MM.1S (cell line): ENCODE data around the gene PSMD1.

Experiments used
- DNase-seq: peaks from one replicate; pipeline ENCODE4 v3.0.0-alpha.2; 2015
- H2AFZ ChIP-seq: fragments of 300-600 bp; sonication (generic); 2 replicates; pipeline ENCODE4 v1.6.0; 2016; ENCODE audit warnings: antibody characterized with exemption, low read length
- H3F3A ChIP-seq: fragments of 300-600 bp; sonication (generic); 2 replicates; pipeline ENCODE4 v1.6.1; 2016; ENCODE audit warnings: mild to moderate bottlenecking, antibody characterized with exemption, low read length, moderate library complexity, mixed read lengths; ENCODE audit not compliant: insufficient read depth
- H3K27ac ChIP-seq: fragments of 300-600 bp; sonication (generic); 2 replicates; pipeline ENCODE4 v1.5.1; 2016; ENCODE audit warnings: mild to moderate bottlenecking, low read length
- H3K27me3 ChIP-seq: fragments of 300-600 bp; sonication (generic); replicated peaks from 2 replicates; pipeline ENCODE4 v1.6.0; 2016; ENCODE audit warnings: low read length; ENCODE audit not compliant: insufficient read depth
- H3K36me3 ChIP-seq: fragments of 300-600 bp; sonication (generic); replicated peaks from 2 replicates; pipeline ENCODE4 v1.6.1; 2016; ENCODE audit warnings: mild to moderate bottlenecking, low read length, mixed read lengths; ENCODE audit not compliant: insufficient read depth
- H3K4me1 ChIP-seq: fragments of 300-600 bp; sonication (generic); 2 replicates; pipeline ENCODE4 v1.6.1; 2016; ENCODE audit warnings: low read length, mixed read lengths
- H3K4me2 ChIP-seq: fragments of 300-600 bp; sonication (generic); 2 replicates; pipeline ENCODE4 v1.6.0; 2016; ENCODE audit warnings: low read depth, low read length
- H3K4me3 ChIP-seq: fragments of 300-600 bp; sonication (generic); 2 replicates; pipeline ENCODE4 v1.5.1; 2016; ENCODE audit warnings: low read length, mixed read lengths
- H3K79me2 ChIP-seq: fragments of 300-600 bp; sonication (generic); 2 replicates; pipeline ENCODE4 v1.6.1; 2016; ENCODE audit warnings: mixed run types, low read length, mixed read lengths
- H3K9ac ChIP-seq: fragments of 300-600 bp; sonication (generic); 2 replicates; pipeline ENCODE4 v1.6.1; 2016; ENCODE audit warnings: low read length, mixed read lengths
- H3K9me2 ChIP-seq: fragments of 300-600 bp; sonication (generic); replicated peaks from 2 replicates; pipeline ENCODE4 v1.6.1; 2016; ENCODE audit warnings: mild to moderate bottlenecking, low read length, mixed read lengths; ENCODE audit not compliant: insufficient read depth
- H3K9me3 ChIP-seq: fragments of 300-600 bp; sonication (generic); replicated peaks from 2 replicates; pipeline ENCODE4 v1.6.1; 2016; ENCODE audit warnings: mild to moderate bottlenecking, low read length, mixed read lengths; ENCODE audit not compliant: insufficient read depth
- H4K20me1 ChIP-seq: fragments of 300-600 bp; sonication (generic); 2 replicates; pipeline ENCODE4 v1.6.1; 2016; ENCODE audit warnings: mild to moderate bottlenecking, low read length, moderate library complexity, mixed read lengths; ENCODE audit not compliant: insufficient read depth
- CTCF ChIP-seq: fragments of 300-600 bp; sonication (generic); IDR thresholded peaks from 2 replicates; pipeline ENCODE4 v1.5.1; 2016; ENCODE audit warnings: antibody characterized with exemption, low read length, mixed read lengths
- EZH2 ChIP-seq: fragments of 300-600 bp; sonication (generic); optimal IDR thresholded peaks from 2 replicates; pipeline ENCODE3; 2017; ENCODE audit warnings: low read depth, mild to moderate bottlenecking, antibody characterized with exemption, low read length, mixed read lengths
- EZH2phosphoT487 ChIP-seq: fragments of 300-600 bp; sonication (generic); IDR thresholded peaks from 2 replicates; pipeline ENCODE4 v1.6.1; 2018; ENCODE audit warnings: antibody characterized with exemption, low read length

The PSMD1 gene

GRCh38 chr2:231186325-231186724 lies 129.7 kb downstream of the PSMD1 start:
- Histone ChIP-seq H3K4me1 (no peaks in the 10 kb centered on the region), H4K20me1 (no peaks in the 10 kb centered on the region), H3K9me3 (no peaks in the 10 kb centered on the region), H3K4me3 (no peak overlapping the region), H3K79me2 (no peaks in the 10 kb centered on the region), H3K9ac (no peak overlapping the region), H3K36me3 (no peaks in the 10 kb centered on the region), H3K9me2 (no peaks in the 10 kb centered on the region), H3K4me2 (no peak overlapping the region), H2AFZ (no peak overlapping the region), H3K27me3 (no peaks in the 10 kb centered on the region), H3F3A (no peaks in the 10 kb centered on the region), H3K27ac (no peak overlapping the region)
- DNase-seq = no peak
- no peak for TF ChIP-seq EZH2
- TF ChIP-seq EZH2phosphoT487 = no peak
- no peak for TF ChIP-seq CTCF

- H3K9me2 ChIP-seq = no peaks in the 10 kb centered on the region
- TF ChIP-seq EZH2phosphoT487 = no peak
- TF ChIP-seq CTCF = no peak
- no peak for TF ChIP-seq EZH2
- H3K27me3 ChIP-seq = no peaks in the 10 kb centered on the region
- no peaks in the 10 kb centered on the region for H4K20me1 ChIP-seq
- H3K36me3 ChIP-seq = no peaks in the 10 kb centered on the region
- H3K4me1 ChIP-seq = no peaks in the 10 kb centered on the region
- no peak overlapping the region for H3K4me2 ChIP-seq
- H3F3A ChIP-seq = no peaks in the 10 kb centered on the region
- no peaks in the 10 kb centered on the region for H3K9me3 ChIP-seq
- no peaks in the 10 kb centered on the region for H3K79me2 ChIP-seq
- no peak overlapping the region for H2AFZ ChIP-seq
- H3K9ac ChIP-seq = no peak overlapping the region
- no peak overlapping the region for H3K4me3 ChIP-seq
- no peak for DNase-seq
- no peak overlapping the region for H3K27ac ChIP-seq
Measured at GRCh38 chr2:231187736-231188505, 131.3 kb downstream of the PSMD1 start.

GRCh38 chr2:231188506-231189170 lies 132.0 kb downstream of the PSMD1 start:
- no peaks in the 10 kb centered on the region for H3K79me2 ChIP-seq
- no peaks in the 10 kb centered on the region for H3K36me3 ChIP-seq
- DNase-seq = no peak
- H4K20me1 ChIP-seq = no peaks in the 10 kb centered on the region
- H3K9ac ChIP-seq = no peak overlapping the region
- no peaks in the 10 kb centered on the region for H3F3A ChIP-seq
- TF ChIP-seq EZH2phosphoT487 (no peak), EZH2 (no peak), CTCF (no peak)
- H3K9me3 ChIP-seq = no peaks in the 10 kb centered on the region
- H3K9me2 ChIP-seq = no peaks in the 10 kb centered on the region
- no peak overlapping the region for H3K4me3 ChIP-seq
- no peaks in the 10 kb centered on the region for H3K27me3 ChIP-seq
- H3K4me2 ChIP-seq = no peak overlapping the region
- no peak overlapping the region for H3K27ac ChIP-seq
- no peak overlapping the region for H2AFZ ChIP-seq
- H3K4me1 ChIP-seq = no peaks in the 10 kb centered on the region
